Measurements from ENCODE around the gene HMCN2.

The HMCN2 gene

GRCh38 chr9:130364619-130365322, 99.2 kb downstream of the HMCN2 start:
- no peak for DNase-seq (ENCODE audit: extremely low read depth, low read depth)
- no peak for TF ChIP-seq CTCF (IDR thresholded peaks at IDR 0.05; ENCODE audit: low read depth, low read length)

- TF ChIP-seq CTCF (IDR thresholded peaks at IDR 0.05; ENCODE audit: low read depth, low read length) = no peak
- DNase-seq (ENCODE audit: extremely low read depth, low read depth) = no peak
These were observed 99.8 kb downstream of the HMCN2 start for GRCh38 chr9:130365323-130365721.

GRCh38 chr9:130366072-130366471, 100.5 kb downstream of the HMCN2 start:
- no peak for DNase-seq (ENCODE audit: extremely low read depth, low read depth)
- TF ChIP-seq CTCF (IDR thresholded peaks at IDR 0.05; ENCODE audit: low read depth, low read length) = no peak

GRCh38 chr9:130366888-130367550, 101.5 kb downstream of the HMCN2 start:
- no peak for DNase-seq (ENCODE audit: extremely low read depth, low read depth)
- no peak for TF ChIP-seq CTCF (IDR thresholded peaks at IDR 0.05; ENCODE audit: low read depth, low read length)

GRCh38 chr9:130368631-130369103, 103.1 kb downstream of the HMCN2 start:
- no peak for DNase-seq (ENCODE audit: extremely low read depth, low read depth)
- TF ChIP-seq CTCF (IDR thresholded peaks at IDR 0.05; ENCODE audit: low read depth, low read length) = no peak

GRCh38 chr9:130370226-130370625, 104.7 kb downstream of the HMCN2 start:
- DNase-seq (ENCODE audit: extremely low read depth, low read depth) = no peak
- TF ChIP-seq CTCF (IDR thresholded peaks at IDR 0.05; ENCODE audit: low read depth, low read length) = no peak

GRCh38 chr9:130371196-130371966, 105.8 kb downstream of the HMCN2 start:
- DNase-seq (ENCODE audit: extremely low read depth, low read depth) = no peak
- TF ChIP-seq CTCF (IDR thresholded peaks at IDR 0.05; ENCODE audit: low read depth, low read length) = no peak

Data from AG09319 (cell line).